PC-9 (cell line): ENCODE results near the gene TSG101.

Experiments used
- CTCF ChIP-seq: fragments of 200-600 bp; sonication (generic); conservative IDR thresholded peaks from 2 replicates; pipeline ENCODE4 v1.6.1; 2017; ENCODE audit warnings: mixed run types, antibody characterized with exemption, mild to moderate bottlenecking, moderate library complexity
- EZH2 ChIP-seq: fragments of 200-600 bp; sonication (generic); IDR thresholded peaks from 2 replicates; pipeline ENCODE4 v1.8.0; 2017; ENCODE audit warnings: antibody characterized with exemption, low read depth

DNA sequence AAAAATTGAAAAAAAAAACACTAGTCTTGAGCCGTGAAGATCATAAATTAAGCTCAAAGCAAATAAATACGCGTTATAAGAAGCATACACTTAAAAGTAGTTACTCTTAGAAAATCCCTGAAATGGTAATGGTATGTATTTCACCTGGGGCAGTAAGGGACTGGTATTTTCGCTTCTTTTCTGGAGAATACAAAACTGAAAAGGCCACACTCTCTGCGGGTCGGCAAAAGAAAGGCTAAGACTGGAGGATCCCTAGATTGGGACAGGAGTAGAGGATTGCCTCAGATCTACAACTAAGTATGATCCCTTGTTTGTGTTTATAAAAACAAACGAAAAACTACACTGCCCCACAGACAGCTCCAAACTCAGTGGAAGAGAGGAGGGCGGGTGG lies 617 bp downstream of the TSG101 start:
- no peak for TF ChIP-seq CTCF
- no peak for TF ChIP-seq EZH2
